ENCODE results near the gene BAHD1. TPM values are rescaled to one million over a fixed set of nuclear protein-coding genes. Genes with fewer than 3 reads are reported as not detected.

The BAHD1 gene
- total RNA-seq, 1 donor from 2014 or later = 29.0 TPM

- DNase-seq (ENCODE audit: low spot score) = no peak
These were observed 58.1 kb downstream of the BAHD1 start for GRCh38 chr15:40498891-40499290.

DNA sequence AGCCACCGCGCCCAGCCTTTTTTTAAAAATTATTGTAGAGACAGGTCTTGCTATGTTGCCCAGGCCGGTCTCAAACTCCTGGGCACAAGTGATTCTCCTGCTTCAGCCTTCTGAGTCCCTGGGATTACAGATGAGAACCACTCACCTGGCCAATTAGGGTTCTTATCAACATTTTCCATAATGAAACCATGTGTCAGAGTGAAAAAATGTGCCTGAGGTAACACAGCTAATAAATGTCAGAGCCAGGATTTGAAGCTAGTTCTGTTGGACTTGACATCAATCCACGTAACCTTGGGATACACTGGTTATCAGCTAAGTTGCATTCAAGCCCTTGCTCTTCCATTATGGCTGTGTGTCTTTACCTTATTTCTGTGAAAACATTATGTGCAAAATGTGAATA lies 59.2 kb downstream of the BAHD1 start:
- no peak for DNase-seq (ENCODE audit: low spot score)

GRCh38 chr15:40500568-40501330 lies 60.0 kb downstream of the BAHD1 start:
- no peak for DNase-seq (ENCODE audit: low spot score)

- no peak for DNase-seq (ENCODE audit: low spot score)
These were observed 60.7 kb downstream of the BAHD1 start for GRCh38 chr15:40501487-40501886.

DNA sequence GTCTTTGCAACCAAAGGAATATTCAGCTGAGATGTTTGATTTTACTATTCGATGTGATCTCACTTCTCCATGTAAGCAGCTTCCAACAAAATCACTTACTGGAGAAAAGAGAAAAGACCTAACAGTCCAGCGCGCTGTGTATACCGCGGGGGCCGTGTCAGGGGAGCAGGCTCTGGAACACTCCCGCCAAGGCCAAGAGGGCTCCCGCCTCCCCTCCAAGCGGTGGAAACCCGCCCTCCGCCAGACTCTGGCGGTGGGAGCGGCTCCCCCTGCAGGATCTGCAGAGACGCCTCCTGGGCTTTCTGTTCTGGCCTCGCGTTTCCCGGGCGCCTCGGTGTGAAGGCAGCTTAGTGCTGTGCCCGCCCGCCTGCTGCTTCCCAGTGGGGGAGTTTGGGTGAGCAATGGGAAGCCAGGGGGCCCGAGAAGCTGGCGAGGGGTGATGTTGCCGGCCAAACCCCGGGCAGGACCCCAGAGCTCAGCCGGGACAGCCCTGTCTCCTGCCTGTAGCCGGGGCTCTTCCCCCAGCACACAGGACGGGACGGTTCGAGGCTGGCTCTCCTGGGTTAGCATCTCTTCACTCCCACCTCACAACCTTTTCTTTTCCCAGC lies 66.3 kb downstream of the BAHD1 start:
- DNase-seq (ENCODE audit: low spot score) = peak; percentile 68

GRCh38 chr15:40508216-40508615 lies 67.5 kb downstream of the BAHD1 start:
- DNase-seq (ENCODE audit: low spot score) = no peak

- no peak for DNase-seq (ENCODE audit: low spot score)
These were observed 69.4 kb downstream of the BAHD1 start for GRCh38 chr15:40510201-40510600.

DNA sequence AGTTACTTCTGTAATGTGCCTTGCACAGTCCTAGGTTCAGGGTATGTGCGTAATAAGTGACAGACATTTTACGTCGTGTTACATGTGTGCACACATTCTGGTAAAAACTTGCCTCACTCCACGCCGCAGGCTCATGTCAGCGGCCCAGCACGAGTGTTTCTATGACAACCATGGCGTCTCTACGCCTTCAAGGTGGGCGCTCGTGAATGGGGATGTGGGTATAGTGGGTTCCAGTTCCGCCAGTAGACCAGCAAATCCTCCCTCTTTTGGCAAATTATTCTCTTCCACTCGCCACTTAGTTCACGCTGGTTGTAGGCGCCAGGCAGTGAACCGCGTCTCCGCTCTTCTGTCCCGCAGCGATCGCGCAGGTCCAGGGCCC lies 70.3 kb downstream of the BAHD1 start:
- DNase-seq (ENCODE audit: low spot score) = no peak

GRCh38 chr15:40511472-40512133 lies 70.8 kb downstream of the BAHD1 start:
- peak; percentile 66 for DNase-seq (ENCODE audit: low spot score)

- DNase-seq (ENCODE audit: low spot score) = no peak
These were observed 71.7 kb downstream of the BAHD1 start for GRCh38 chr15:40512440-40512839.

GRCh38 chr15:40513609-40514008 lies 72.9 kb downstream of the BAHD1 start:
- no peak for DNase-seq (ENCODE audit: low spot score)

DNA sequence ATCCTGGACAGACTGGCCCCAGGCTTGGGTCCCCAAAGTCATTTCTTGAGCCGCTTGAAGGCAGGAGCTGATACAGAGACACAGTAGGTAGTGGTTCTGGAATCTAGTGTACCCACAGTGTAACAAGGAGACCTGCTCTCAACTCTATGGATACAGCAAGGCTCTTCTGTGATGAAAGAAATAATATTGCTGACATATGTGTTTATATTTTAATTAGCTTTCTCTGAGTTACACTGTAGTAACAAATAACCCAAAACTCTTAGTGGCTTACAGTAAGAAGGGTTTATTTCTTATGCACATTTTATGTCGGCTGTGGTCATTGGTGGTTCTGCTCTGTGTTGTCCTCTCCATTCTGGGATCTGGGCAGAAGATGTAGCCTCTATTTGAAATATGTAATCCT lies 75.6 kb downstream of the BAHD1 start:
- DNase-seq (ENCODE audit: low spot score) = no peak

Other genes starting within 250 kb of the BAHD1 start
- gene PAK6, start 201.9 kb upstream of the BAHD1 start, total RNA-seq = 29.5 TPM
- gene ANKRD63, start 157.9 kb upstream of the BAHD1 start, total RNA-seq = not detected
- gene PLCB2, start 133.0 kb upstream of the BAHD1 start, total RNA-seq = 26.9 TPM
- gene INAFM2, start 117.3 kb upstream of the BAHD1 start, total RNA-seq = 26.2 TPM
- gene CCDC9B, start 100.0 kb upstream of the BAHD1 start, total RNA-seq = 56.5 TPM
- not detected for gene PHGR1, start 89.9 kb upstream of the BAHD1 start, total RNA-seq
- 0.60 TPM for gene DISP2, start 82.7 kb upstream of the BAHD1 start, total RNA-seq
- gene KNSTRN, start 58.2 kb upstream of the BAHD1 start, total RNA-seq = 8.7 TPM
- gene IVD, start 35.2 kb upstream of the BAHD1 start, total RNA-seq = 109 TPM
- gene CHST14, start 30.0 kb downstream of the BAHD1 start, total RNA-seq = 18.0 TPM
- 28.9 TPM for gene CCDC32, start 124.1 kb downstream of the BAHD1 start, total RNA-seq
- 8.4 TPM for gene RPUSD2, start 128.3 kb downstream of the BAHD1 start, total RNA-seq
- 1.2 TPM for gene KNL1, start 153.3 kb downstream of the BAHD1 start, total RNA-seq